Esophagus squamous epithelium (tissue), 5 donors: ENCODE data around the gene DPM3. TPM values are rescaled to one million over a fixed set of nuclear protein-coding genes. Genes with fewer than 3 reads are reported as not detected.
"Not testable (repeated sequence)": the region's sequence is repeated elsewhere in the genome, so short reads cannot be mapped to it uniquely, and the experiment has no call there.

Experiments
- DNase-seq: peaks from one replicate; lab custom pipeline; 2025; lab: John Stamatoyannopoulos, UW
- H3K27ac ChIP-seq, 4 donors: fragments of 200-600 bp; sonication (generic); one replicate each; pipeline ENCODE4 v1.5.1; 2016 to 2019; ENCODE audit warnings: mild to moderate bottlenecking in 1 of 4
- H3K27me3 ChIP-seq, 4 donors: fragments of 200-600 bp; sonication (generic); 1 replicate in 3 of 4; 2 replicates in 1 of 4; pipeline versions ENCODE4 v1.5.1 to v1.6.0; 2017 to 2021; ENCODE audit warnings: antibody characterized with exemption in 1 of 4
- H3K36me3 ChIP-seq, 3 donors: fragments of 200-600 bp; sonication (generic); one replicate each; pipeline ENCODE4 v1.5.1; 2016 to 2019
- H3K4me1 ChIP-seq, 3 donors: fragments of 200-600 bp; sonication (generic); one replicate each; pipeline ENCODE4 v1.5.1; 2017 to 2019
- H3K4me3 ChIP-seq, 4 donors: fragments of 200-600 bp; sonication (generic); 1 replicate in 3 of 4; 2 replicates in 1 of 4; pipeline ENCODE4 v1.5.1; 2016 to 2019; ENCODE audit warnings: mild to moderate bottlenecking in 2 of 4, moderate library complexity in 1 of 4
- H3K9me3 ChIP-seq, 3 donors: fragments of 200-600 bp; sonication (generic); one replicate each; pipeline ENCODE4 v1.5.1; 2016 to 2019
- POLR2A ChIP-seq, 4 donors: fragments of 450-650 bp; IDR thresholded peaks; one replicate each; pipeline ENCODE4 v1.6.1; 2017; ENCODE audit warnings: antibody characterized with exemption in 4 of 4, mild to moderate bottlenecking in 4 of 4, moderate library complexity in 3 of 4
- WGBS, 2 donors: methylation state at CpG; one replicate each; pipeline ENCODE4 v1.1.5; 2018; 5-methylcytosine and 5-hydroxymethylcytosine counted together
- intact Hi-C: fragments of 100-400 bp; cut with DNase I; formaldehyde crosslinking; loops from one replicate; pipeline ENCODE4 v1.15.0; 2022
- total RNA-seq, 4 donors: library from RNA; depleted of rRNA; stranded (reverse); fragments of >200 nt; gene quantifications; one replicate each; pipeline ENCODE4 v1.1.0, GENCODE V29; 2016
- TF ChIP-seq, protein P1 (sequence below), 6 experiments: fragments of 450-650 bp in 4 of 6; fragments of 200-600 bp in 2 of 6; sonication (generic) in 2 of 6; IDR thresholded peaks; one replicate each; pipeline ENCODE4 v1.5.1; 2016 to 2019; ENCODE audit warnings: antibody characterized with exemption in 6 of 6, mild to moderate bottlenecking in 4 of 6, moderate library complexity in 4 of 6
- donor health status: DM: yes; HTN: yes; CAD: no.

The DPM3 gene
- total RNA-seq, 4 donors from 2014 or later, result 33.1 to 67.7 (median 45.4) TPM

DNA sequence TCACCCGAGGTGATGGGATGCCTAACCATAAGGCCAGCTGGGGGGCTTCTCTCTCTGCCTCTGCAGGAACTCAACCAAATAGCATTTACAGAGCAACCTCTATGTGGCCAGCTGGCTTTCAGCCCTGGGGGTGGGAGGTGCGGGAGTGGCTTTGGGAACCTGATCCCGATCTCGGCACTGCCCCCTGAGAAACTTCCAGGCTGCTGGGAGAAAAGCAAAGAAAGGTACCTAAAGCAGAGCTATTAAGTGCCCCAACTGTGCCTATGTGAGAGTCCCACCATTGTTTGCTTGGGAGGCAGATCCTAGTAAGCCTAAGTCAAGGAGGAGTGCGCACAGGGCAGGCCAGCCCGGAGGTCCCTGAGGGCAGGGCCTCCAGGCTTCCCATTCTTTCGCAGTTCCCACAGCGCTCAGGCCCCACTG is 25.7 kb upstream of the DPM3 start:
- no peak overlapping the region for H3K4me3 ChIP-seq
- no peak for TF ChIP-seq POLR2A (IDR thresholded peaks at IDR 0.05)
- peaks cover 0 to 11% (median 0%) of the 10 kb centered on the region in 4 donors for H3K27me3 ChIP-seq
- intact Hi-C loops, result no loop called here
- no peaks in the 10 kb centered on the region for H3K9me3 ChIP-seq
- H3K27ac ChIP-seq, result peak overlapping the region; percentile 4 to 79 (median 37)
- 53 to 63% methylated on average over 4 to 6 of the region's 8 CpGs for WGBS, 2 donors
- peaks cover 9 to 27% (median 13%) of the 10 kb centered on the region in 3 donors for H3K4me1 ChIP-seq
- peaks cover 0 to 24% (median 13%) of the 10 kb centered on the region in 3 donors for H3K36me3 ChIP-seq
- DNase-seq, result no peak

DNA sequence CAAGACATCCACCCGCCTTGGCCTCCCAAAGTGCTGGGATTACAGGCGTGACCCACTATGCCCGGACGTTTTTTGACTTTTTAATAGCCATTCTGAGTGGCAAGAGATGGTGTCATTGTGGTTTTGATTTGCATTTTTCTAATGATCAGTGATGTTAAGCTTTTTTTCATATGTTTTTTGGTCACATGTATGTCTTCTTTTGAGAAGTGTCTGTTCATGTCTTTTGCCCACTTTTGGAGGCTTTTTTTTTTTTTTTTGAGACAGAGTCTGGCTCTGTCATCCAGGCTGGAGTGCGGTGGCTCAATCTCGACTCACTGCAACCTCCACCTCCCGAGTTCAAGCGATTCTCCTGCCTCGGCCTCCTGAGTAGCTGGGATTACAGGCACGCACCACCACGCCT is 24.3 kb upstream of the DPM3 start:
- H3K27ac ChIP-seq, intact Hi-C loops, H3K9me3 ChIP-seq, H3K36me3 ChIP-seq, DNase-seq, H3K4me3 ChIP-seq: not testable (repeated sequence)
- 82 to 92% methylated on average over 11 of the region's 11 CpGs for WGBS, 2 donors
- H3K27me3 ChIP-seq, result peaks cover 0 to 11% (median 0%) of the 10 kb centered on the region in 4 donors
- peaks cover 9 to 27% (median 13%) of the 10 kb centered on the region in 3 donors for H3K4me1 ChIP-seq

DNA sequence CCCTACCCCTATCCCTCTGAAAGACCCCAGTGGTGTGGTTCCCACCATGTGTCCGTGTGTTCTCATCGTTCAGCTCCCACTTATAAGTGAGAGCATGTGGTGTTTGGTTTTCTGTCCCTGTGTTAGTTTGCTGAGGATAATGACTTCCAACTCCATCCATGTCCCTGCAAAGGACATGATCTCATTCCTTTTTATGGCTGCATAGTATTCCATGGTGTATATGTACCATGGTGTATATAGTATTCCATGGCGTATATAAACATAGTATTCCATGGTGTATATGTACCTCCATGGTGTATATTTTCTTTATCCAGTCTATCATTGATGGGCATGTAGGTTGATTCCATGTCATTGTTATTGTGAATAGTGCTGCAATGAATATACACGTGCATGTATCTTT is 23.5 kb upstream of the DPM3 start:
- intact Hi-C loops, H3K4me3 ChIP-seq, H3K36me3 ChIP-seq, DNase-seq, H3K9me3 ChIP-seq, H3K27ac ChIP-seq: not testable (repeated sequence)
- Histone ChIP-seq H3K4me1 (peaks cover 9 to 27% (median 13%) of the 10 kb centered on the region in 3 donors), H3K27me3 (peaks cover 0 to 11% (median 0%) of the 10 kb centered on the region in 4 donors)
- WGBS, 2 donors, result 90 to 95% methylated on average over 4 of the region's 4 CpGs

DNA sequence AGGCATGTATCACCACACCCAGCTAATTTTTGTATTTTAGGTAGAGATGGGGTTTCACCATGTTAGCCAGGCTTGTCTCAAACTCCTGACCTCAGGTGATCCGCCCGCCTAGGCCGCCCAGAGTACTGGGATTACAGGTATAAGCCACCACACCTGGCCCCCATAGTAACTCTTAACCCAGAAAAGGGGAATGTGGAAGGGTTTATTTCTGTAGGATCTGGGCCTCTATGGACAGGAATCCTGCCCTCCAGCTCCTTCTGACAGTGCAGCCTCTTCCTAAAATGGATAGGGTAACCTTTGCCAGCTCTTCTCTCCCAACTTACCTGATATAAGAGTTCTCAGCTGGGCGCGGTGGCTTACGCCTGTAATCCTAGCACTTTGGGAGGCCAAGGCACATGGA is 22.3 kb upstream of the DPM3 start:
- 94 to 100% methylated on average over 4 to 5 of the region's 6 CpGs for WGBS, 2 donors
- intact Hi-C loops, result not testable (repeated sequence)

DNA sequence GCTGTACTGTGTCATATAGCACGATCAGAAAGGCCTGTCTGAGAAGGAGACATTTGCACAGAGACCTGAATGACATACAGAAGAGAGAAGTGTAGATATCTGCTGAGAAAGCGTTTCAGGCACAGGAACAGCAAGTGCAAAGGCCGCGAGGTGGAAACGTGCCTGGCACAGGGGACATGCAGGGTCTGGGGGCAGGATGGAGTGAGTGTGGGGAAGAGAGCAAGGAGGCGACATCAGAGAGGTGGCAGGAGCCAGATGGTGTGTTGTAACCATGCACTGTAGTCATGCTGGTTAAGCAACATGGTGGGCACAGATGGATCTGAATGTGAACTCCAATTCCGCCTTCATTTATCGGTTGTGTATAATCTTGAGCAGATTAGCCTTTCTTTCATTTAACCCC is 19.8 kb upstream of the DPM3 start:
- no peak overlapping the region for H3K4me3 ChIP-seq
- no peaks in the 10 kb centered on the region for H3K36me3 ChIP-seq
- intact Hi-C loops, result no loop called here
- DNase-seq, result no peak
- H3K9me3 ChIP-seq, result no peaks in the 10 kb centered on the region
- H3K27ac ChIP-seq, result no peak overlapping the region
- no peaks in the 10 kb centered on the region for H3K4me1 ChIP-seq
- TF ChIP-seq POLR2A (IDR thresholded peaks at IDR 0.05), result no peak
- TF ChIP-seq, protein P1, sequence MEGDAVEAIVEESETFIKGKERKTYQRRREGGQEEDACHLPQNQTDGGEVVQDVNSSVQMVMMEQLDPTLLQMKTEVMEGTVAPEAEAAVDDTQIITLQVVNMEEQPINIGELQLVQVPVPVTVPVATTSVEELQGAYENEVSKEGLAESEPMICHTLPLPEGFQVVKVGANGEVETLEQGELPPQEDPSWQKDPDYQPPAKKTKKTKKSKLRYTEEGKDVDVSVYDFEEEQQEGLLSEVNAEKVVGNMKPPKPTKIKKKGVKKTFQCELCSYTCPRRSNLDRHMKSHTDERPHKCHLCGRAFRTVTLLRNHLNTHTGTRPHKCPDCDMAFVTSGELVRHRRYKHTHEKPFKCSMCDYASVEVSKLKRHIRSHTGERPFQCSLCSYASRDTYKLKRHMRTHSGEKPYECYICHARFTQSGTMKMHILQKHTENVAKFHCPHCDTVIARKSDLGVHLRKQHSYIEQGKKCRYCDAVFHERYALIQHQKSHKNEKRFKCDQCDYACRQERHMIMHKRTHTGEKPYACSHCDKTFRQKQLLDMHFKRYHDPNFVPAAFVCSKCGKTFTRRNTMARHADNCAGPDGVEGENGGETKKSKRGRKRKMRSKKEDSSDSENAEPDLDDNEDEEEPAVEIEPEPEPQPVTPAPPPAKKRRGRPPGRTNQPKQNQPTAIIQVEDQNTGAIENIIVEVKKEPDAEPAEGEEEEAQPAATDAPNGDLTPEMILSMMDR (IDR thresholded peaks at IDR 0.05), result no peak
- H3K27me3 ChIP-seq, result no peaks in the 10 kb centered on the region
- 79 to 80% methylated on average over 8 of the region's 8 CpGs for WGBS, 2 donors

More for the DNA sequence above, 22.3 kb upstream of the DPM3 start:
- peaks cover 0 to 11% (median 0%) of the 10 kb centered on the region in 4 donors for H3K27me3 ChIP-seq
- not testable (repeated sequence) for H3K4me3 ChIP-seq, H3K9me3 ChIP-seq, H3K27ac ChIP-seq, H3K36me3 ChIP-seq, DNase-seq
- H3K4me1 ChIP-seq, result peaks cover 8 to 20% (median 9%) of the 10 kb centered on the region in 3 donors

DNA sequence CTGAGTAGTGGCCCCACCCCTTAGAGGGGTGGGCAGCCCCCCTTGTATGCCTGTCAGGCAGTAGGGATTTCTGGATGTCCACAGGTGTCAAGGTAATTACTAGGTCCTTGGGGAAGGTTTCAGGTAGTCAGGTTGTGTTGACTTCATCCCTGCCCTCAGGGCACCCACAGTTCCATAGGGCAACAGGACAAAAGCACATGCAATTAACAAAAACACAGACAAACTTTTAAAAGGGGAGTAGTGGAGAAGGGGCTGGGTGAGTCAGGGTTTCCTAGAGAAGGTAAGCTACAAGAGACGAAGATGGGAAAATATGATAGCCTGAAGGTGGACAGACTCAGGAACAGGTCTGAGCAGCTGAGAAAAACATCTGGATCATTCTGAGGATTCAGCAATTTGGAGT is 18.7 kb upstream of the DPM3 start:
- H3K4me1 ChIP-seq, result no peaks in the 10 kb centered on the region
- TF ChIP-seq, protein P1 (IDR thresholded peaks at IDR 0.05), result no peak
- no peak for TF ChIP-seq POLR2A (IDR thresholded peaks at IDR 0.05)
- 31 to 57% methylated on average over 1 of the region's 1 CpG for WGBS, 2 donors
- no peak overlapping the region for H3K4me3 ChIP-seq
- no peak overlapping the region for H3K27ac ChIP-seq
- intact Hi-C loops, result no loop called here
- no peak for DNase-seq
- no peaks in the 10 kb centered on the region for H3K9me3 ChIP-seq
- no peaks in the 10 kb centered on the region for H3K27me3 ChIP-seq
- no peaks in the 10 kb centered on the region for H3K36me3 ChIP-seq

DNA sequence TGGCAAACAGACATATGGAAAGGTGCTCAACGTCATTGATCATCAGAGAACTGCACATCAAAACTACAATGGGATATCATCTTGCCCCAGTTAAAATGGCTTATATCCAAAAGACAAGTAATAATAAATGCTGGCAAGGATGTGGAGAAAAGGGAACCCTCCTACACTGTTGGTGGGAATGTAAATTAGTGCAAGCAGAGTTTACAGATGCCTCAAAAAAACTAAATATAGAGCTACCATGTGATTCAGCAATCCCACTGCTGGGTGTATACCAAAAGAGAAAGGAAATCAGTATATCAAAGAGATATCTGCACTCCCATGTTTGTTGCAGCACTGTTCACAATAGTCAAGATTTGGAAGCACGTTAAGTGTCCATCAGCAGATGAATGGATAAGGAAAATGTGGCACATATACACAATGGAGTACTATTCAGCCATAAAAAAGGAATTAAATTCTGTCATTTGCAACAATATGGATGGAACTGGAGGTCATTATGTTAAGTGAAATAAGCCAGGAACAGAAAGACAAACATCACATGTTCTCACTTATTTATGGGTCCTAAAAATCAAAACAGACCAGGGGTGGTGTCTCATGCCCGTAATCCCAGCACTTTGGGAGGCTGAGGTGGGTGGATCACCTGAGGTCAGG is 15.8 kb upstream of the DPM3 start:
- H3K27ac ChIP-seq, H3K9me3 ChIP-seq, H3K36me3 ChIP-seq, H3K4me3 ChIP-seq, H3K4me1 ChIP-seq, intact Hi-C loops, H3K27me3 ChIP-seq, DNase-seq: not testable (repeated sequence)
- WGBS, 2 donors, result 68 to 71% methylated on average over 3 of the region's 3 CpGs
